Calu3 (cell line): Measurements from ENCODE around the gene MAP7D3. TPM values are rescaled to one million over a fixed set of nuclear protein-coding genes. Genes with fewer than 3 reads are reported as not detected.
A peak's percentile ranks its signal among the peaks of the same experiment; 100 is the strongest.

Experiments used
- BruUV-seq: library from RNA; stranded (reverse); fragments of 400-500 nt; replicated peaks from 2 replicates; lab custom pipeline; 2021; lab: Mats Ljungman, UMichigan
- CTCF ChIA-PET: fragments of 300-600 bp; sonication (Branson Sonifier 250); formaldehyde crosslinking; loops from one replicate; lab custom pipeline; 2022; ENCODE audit warnings: antibody characterized with exemption; lab: Charles Lee
- DNase-seq: peaks from one replicate; pipeline ENCODE4 v3.0.0; 2022
- H3K27ac Mint-ChIP-seq: one replicate; pipeline ENCODE4 v1.8.0; 2022; ENCODE audit warnings: mixed read lengths; ENCODE audit not compliant: unreplicated experiment
- H3K27me3 Mint-ChIP-seq: one replicate; pipeline ENCODE4 v1.8.0; 2022; ENCODE audit warnings: mixed read lengths; ENCODE audit not compliant: unreplicated experiment
- H3K36me3 Mint-ChIP-seq: one replicate; pipeline ENCODE4 v1.8.0; 2022; ENCODE audit warnings: mild to moderate bottlenecking, moderate library complexity, mixed read lengths; ENCODE audit not compliant: insufficient read depth, unreplicated experiment
- H3K4me1 Mint-ChIP-seq: one replicate; pipeline ENCODE4 v1.8.0; 2022; ENCODE audit warnings: mild to moderate bottlenecking, low read depth, mixed read lengths; ENCODE audit not compliant: unreplicated experiment
- H3K4me3 Mint-ChIP-seq: one replicate; pipeline ENCODE4 v1.8.0; 2022; ENCODE audit warnings: mild to moderate bottlenecking, low read depth, moderate library complexity, mixed read lengths; ENCODE audit not compliant: unreplicated experiment
- H3K9me3 Mint-ChIP-seq: one replicate; pipeline ENCODE4 v1.8.0; 2022; ENCODE audit warnings: low read depth, mixed read lengths; ENCODE audit not compliant: unreplicated experiment
- intact Hi-C: fragments of 100-400 bp; cut with micrococcal nuclease; formaldehyde crosslinking; loops from one replicate; pipeline ENCODE4 v1.10.0; 2022; ENCODE audit not compliant: unreplicated experiment
- total RNA-seq: library from RNA; stranded (reverse); gene quantifications from 2 replicates; pipeline ENCODE4 v1.2.3, GENCODE V29; 2022
- TF ChIP-seq, protein P1 (sequence below): fragments of 200-600 bp; IDR thresholded peaks from one replicate; pipeline ENCODE4 v1.8.0; 2022; ENCODE audit warnings: antibody characterized with exemption; ENCODE audit not compliant: unreplicated experiment

The MAP7D3 gene
- total RNA-seq, 1 experiment from 2014 or later = 8.0 TPM

DNA sequence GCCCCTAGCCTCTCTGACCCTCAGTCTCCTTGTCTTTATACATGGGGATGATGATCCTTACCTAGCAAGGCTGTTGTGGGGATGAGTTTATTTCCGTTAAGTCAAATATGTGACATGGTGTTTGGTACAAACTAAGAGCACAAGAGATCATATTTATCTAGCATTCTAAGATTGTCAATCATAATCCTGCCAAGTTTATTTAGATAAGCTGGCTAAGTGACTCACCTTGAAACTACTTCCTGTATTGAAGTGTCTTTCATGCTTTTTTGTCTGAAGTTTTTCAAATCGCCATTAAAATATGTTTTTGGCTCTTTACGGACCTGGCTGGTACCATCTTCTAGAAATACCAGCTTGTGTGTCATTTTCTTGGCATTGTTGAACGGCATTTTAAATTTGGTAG, 30.7 kb downstream of the MAP7D3 start:
- Mint-ChIP-seq H3K27ac (no peak overlapping the region), H3K9me3 (no peaks in the 10 kb centered on the region), H3K36me3 (no peaks in the 10 kb centered on the region), H3K27me3 (no peaks in the 10 kb centered on the region), H3K4me1 (no peaks in the 10 kb centered on the region), H3K4me3 (no peak overlapping the region)
- CTCF ChIA-PET = no interaction called here
- TF ChIP-seq, protein P1, sequence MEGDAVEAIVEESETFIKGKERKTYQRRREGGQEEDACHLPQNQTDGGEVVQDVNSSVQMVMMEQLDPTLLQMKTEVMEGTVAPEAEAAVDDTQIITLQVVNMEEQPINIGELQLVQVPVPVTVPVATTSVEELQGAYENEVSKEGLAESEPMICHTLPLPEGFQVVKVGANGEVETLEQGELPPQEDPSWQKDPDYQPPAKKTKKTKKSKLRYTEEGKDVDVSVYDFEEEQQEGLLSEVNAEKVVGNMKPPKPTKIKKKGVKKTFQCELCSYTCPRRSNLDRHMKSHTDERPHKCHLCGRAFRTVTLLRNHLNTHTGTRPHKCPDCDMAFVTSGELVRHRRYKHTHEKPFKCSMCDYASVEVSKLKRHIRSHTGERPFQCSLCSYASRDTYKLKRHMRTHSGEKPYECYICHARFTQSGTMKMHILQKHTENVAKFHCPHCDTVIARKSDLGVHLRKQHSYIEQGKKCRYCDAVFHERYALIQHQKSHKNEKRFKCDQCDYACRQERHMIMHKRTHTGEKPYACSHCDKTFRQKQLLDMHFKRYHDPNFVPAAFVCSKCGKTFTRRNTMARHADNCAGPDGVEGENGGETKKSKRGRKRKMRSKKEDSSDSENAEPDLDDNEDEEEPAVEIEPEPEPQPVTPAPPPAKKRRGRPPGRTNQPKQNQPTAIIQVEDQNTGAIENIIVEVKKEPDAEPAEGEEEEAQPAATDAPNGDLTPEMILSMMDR = no peak
- intact Hi-C loops = no loop called here
- BruUV-seq = no TSS peak
- DNase-seq = no peak

DNA sequence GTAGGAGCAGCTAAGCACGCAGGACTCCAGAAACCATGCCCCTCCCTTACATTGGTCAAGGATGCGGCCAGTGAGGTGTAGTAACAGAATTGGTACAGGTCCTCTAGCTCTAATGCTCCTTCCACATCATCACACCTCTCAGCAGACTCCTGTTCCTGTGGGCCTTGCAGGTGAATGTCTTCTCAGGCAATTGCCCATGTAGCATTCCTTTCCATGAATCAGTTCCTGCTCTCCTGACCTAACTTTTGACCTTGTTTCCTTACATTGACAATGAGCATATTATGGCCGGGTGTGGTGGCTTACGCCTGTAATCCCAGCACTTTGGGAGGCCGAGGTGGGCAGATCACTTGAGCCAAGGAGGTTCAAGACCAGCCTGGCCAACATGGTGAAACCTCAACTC, 31.3 kb downstream of the MAP7D3 start:
- H3K4me3 Mint-ChIP-seq = no peak overlapping the region
- intact Hi-C loops = no loop called here

DNA sequence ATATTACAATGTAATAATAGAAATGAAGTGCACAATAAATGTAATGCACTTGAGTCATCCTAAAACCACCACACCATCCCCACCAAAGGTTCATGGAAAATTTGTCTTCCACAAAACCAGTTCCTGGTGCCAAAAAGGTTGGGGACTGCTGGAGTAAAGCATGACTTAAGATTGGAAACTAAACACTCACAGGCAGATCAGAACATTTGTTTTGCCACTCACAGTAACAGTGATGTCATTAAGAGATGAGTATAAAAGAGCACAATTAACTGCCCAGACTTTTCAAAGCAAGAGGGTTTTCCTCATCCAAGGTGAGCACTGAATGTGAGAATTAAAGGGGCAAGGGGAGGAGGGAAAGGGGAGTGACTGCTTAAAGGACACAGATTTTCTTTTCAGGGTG, 35.6 kb downstream of the MAP7D3 start:
- no peaks in the 10 kb centered on the region for H3K36me3 Mint-ChIP-seq
- intact Hi-C loops = no loop called here
- no peak overlapping the region for H3K4me3 Mint-ChIP-seq
- TF ChIP-seq, protein P1 = no peak
- no peak for DNase-seq
- H3K9me3 Mint-ChIP-seq = no peaks in the 10 kb centered on the region
- no TSS peak for BruUV-seq
- H3K27ac Mint-ChIP-seq = no peak overlapping the region
- H3K4me1 Mint-ChIP-seq = peaks cover 10% of the 10 kb centered on the region
- CTCF ChIA-PET = interaction anchor here (0.6 to 0.7 kb wide), 3 partner anchors 14 to 171 kb away, joined by 4 to 14 read pairs (median 6); no protein-coding TSS in a partner anchor
- no peaks in the 10 kb centered on the region for H3K27me3 Mint-ChIP-seq

More for the DNA sequence above, 31.3 kb downstream of the MAP7D3 start:
- no TSS peak for BruUV-seq
- Mint-ChIP-seq H3K9me3 (no peaks in the 10 kb centered on the region), H3K36me3 (no peaks in the 10 kb centered on the region), H3K4me1 (peaks cover 4% of the 10 kb centered on the region), H3K27ac (no peak overlapping the region), H3K27me3 (no peaks in the 10 kb centered on the region)
- TF ChIP-seq, protein P1 = no peak
- CTCF ChIA-PET = no interaction called here
- no peak for DNase-seq

DNA sequence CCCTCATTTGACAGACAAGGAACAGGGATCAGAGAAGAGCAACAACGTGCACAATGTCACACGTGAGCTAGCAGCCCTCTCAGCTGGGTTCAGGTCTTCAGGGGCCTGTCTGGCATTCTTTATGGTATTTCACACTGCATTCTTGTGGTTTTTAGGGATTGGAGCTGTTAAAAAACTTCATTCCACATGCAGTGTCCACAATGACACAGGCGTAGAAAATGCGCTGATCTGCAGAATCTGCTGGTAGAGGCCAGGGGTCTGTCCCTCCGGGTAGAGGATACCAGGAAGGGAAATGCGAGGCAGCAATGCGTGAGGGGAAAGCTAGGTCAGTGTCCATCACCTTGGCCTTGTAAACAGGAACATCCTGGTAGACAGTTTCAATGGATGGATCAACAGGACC, 36.6 kb downstream of the MAP7D3 start:
- Mint-ChIP-seq H3K4me1 (peaks cover 16% of the 10 kb centered on the region), H3K4me3 (no peak overlapping the region), H3K27ac (no peak overlapping the region), H3K36me3 (no peaks in the 10 kb centered on the region), H3K27me3 (peaks cover 4% of the 10 kb centered on the region), H3K9me3 (no peaks in the 10 kb centered on the region)
- intact Hi-C loops = no loop called here
- CTCF ChIA-PET = no interaction called here
- peak; percentile 26 for DNase-seq
- TF ChIP-seq, protein P1 = no peak
- BruUV-seq = no TSS peak
